Measurements from ENCODE around the gene PIP5K1C. TPM values are rescaled to one million over a fixed set of nuclear protein-coding genes. Genes with fewer than 3 reads are reported as not detected.

The PIP5K1C gene
- total and polyA plus RNA-seq, 9 donors = 8.4 to 30.0 (median 23.9) TPM

- 87% methylated on average over 11 of the region's 13 CpGs for WGBS (ENCODE audit: insufficient coverage)
- Histone ChIP-seq H3K27ac (ENCODE audit: low read length) (no peak overlapping the region), H3K27me3 (ENCODE audit: control insufficient read depth, insufficient read depth, low read length) (no peaks in the 10 kb centered on the region), H3K36me3 (ENCODE audit: control insufficient read depth, insufficient read depth, low read length) (peaks cover 5% of the 10 kb centered on the region), H3K4me3 (ENCODE audit: low read length) (no peak overlapping the region), H3K4me1 (ENCODE audit: control insufficient read depth, insufficient read depth, low read length) (peaks cover 27% of the 10 kb centered on the region), H3K9me3 (replicated peaks; ENCODE audit: control insufficient read depth, low read depth, low read length) (peaks cover 5% of the 10 kb centered on the region)
- no peak for DNase-seq
Measured at GRCh38 chr19:3674784-3675543, 25.3 kb downstream of the PIP5K1C start.

GRCh38 chr19:3673506-3674439 lies 26.5 kb downstream of the PIP5K1C start:
- Histone ChIP-seq H3K4me1 (ENCODE audit: control insufficient read depth, insufficient read depth, low read length) (peaks cover 38% of the 10 kb centered on the region), H3K27ac (ENCODE audit: low read length) (no peak overlapping the region), H3K36me3 (ENCODE audit: control insufficient read depth, insufficient read depth, low read length) (peaks cover 5% of the 10 kb centered on the region), H3K4me3 (ENCODE audit: low read length) (no peak overlapping the region), H3K27me3 (ENCODE audit: control insufficient read depth, insufficient read depth, low read length) (no peaks in the 10 kb centered on the region), H3K9me3 (replicated peaks; ENCODE audit: control insufficient read depth, low read depth, low read length) (peaks cover 5% of the 10 kb centered on the region)
- DNase-seq = no peak
- 92% methylated on average over 31 of the region's 34 CpGs for WGBS (ENCODE audit: insufficient coverage)

- no peaks in the 10 kb centered on the region for H3K27me3 ChIP-seq (ENCODE audit: control insufficient read depth, insufficient read depth, low read length)
- H3K4me3 ChIP-seq (ENCODE audit: low read length) = no peak overlapping the region
- H3K36me3 ChIP-seq (ENCODE audit: control insufficient read depth, insufficient read depth, low read length) = peaks cover 5% of the 10 kb centered on the region
- WGBS (ENCODE audit: insufficient coverage) = 75% methylated on average over 13 of the region's 13 CpGs
- DNase-seq = no peak
- H3K9me3 ChIP-seq (replicated peaks; ENCODE audit: control insufficient read depth, low read depth, low read length) = peaks cover 5% of the 10 kb centered on the region
- H3K27ac ChIP-seq (ENCODE audit: low read length) = no peak overlapping the region
- peaks cover 46% of the 10 kb centered on the region for H3K4me1 ChIP-seq (ENCODE audit: control insufficient read depth, insufficient read depth, low read length)
Measured at GRCh38 chr19:3672993-3673392, 27.3 kb downstream of the PIP5K1C start.

- Histone ChIP-seq H3K27ac (ENCODE audit: low read length) (peak overlapping the region; percentile 54), H3K36me3 (ENCODE audit: control insufficient read depth, insufficient read depth, low read length) (peaks cover 5% of the 10 kb centered on the region), H3K27me3 (ENCODE audit: control insufficient read depth, insufficient read depth, low read length) (no peaks in the 10 kb centered on the region), H3K4me1 (ENCODE audit: control insufficient read depth, insufficient read depth, low read length) (peaks cover 51% of the 10 kb centered on the region), H3K4me3 (ENCODE audit: low read length) (no peak overlapping the region), H3K9me3 (replicated peaks; ENCODE audit: control insufficient read depth, low read depth, low read length) (peaks cover 5% of the 10 kb centered on the region)
- DNase-seq = no peak
- 73% methylated on average over 6 of the region's 8 CpGs for WGBS (ENCODE audit: insufficient coverage)
Measured at GRCh38 chr19:3672575-3672948, 27.7 kb downstream of the PIP5K1C start.

GRCh38 chr19:3671680-3672574 lies 28.3 kb downstream of the PIP5K1C start:
- H3K27ac ChIP-seq (ENCODE audit: low read length) = peak overlapping the region; percentile 54
- H3K9me3 ChIP-seq (replicated peaks; ENCODE audit: control insufficient read depth, low read depth, low read length) = peaks cover 5% of the 10 kb centered on the region
- 18% methylated on average over 35 of the region's 40 CpGs for WGBS (ENCODE audit: insufficient coverage)
- peaks cover 51% of the 10 kb centered on the region for H3K4me1 ChIP-seq (ENCODE audit: control insufficient read depth, insufficient read depth, low read length)
- peaks cover 5% of the 10 kb centered on the region for H3K36me3 ChIP-seq (ENCODE audit: control insufficient read depth, insufficient read depth, low read length)
- peak; percentile 59 for DNase-seq
- H3K4me3 ChIP-seq (ENCODE audit: low read length) = no peak overlapping the region
- no peaks in the 10 kb centered on the region for H3K27me3 ChIP-seq (ENCODE audit: control insufficient read depth, insufficient read depth, low read length)

GRCh38 chr19:3670796-3671679 lies 29.2 kb downstream of the PIP5K1C start:
- H3K4me1 ChIP-seq (ENCODE audit: control insufficient read depth, insufficient read depth, low read length) = peaks cover 53% of the 10 kb centered on the region
- WGBS (ENCODE audit: insufficient coverage) = 16% methylated on average over 36 of the region's 45 CpGs

GRCh38 chr19:3669947-3670795 lies 30.1 kb downstream of the PIP5K1C start:
- no peak overlapping the region for H3K4me3 ChIP-seq (ENCODE audit: low read length)
- H3K4me1 ChIP-seq (ENCODE audit: control insufficient read depth, insufficient read depth, low read length) = peaks cover 55% of the 10 kb centered on the region
- WGBS (ENCODE audit: insufficient coverage) = 29% methylated on average over 25 of the region's 33 CpGs

More at GRCh38 chr19:3670796-3671679, 29.2 kb downstream of the PIP5K1C start:
- Histone ChIP-seq H3K36me3 (ENCODE audit: control insufficient read depth, insufficient read depth, low read length) (peaks cover 8% of the 10 kb centered on the region), H3K9me3 (replicated peaks; ENCODE audit: control insufficient read depth, low read depth, low read length) (peaks cover 5% of the 10 kb centered on the region), H3K27ac (ENCODE audit: low read length) (peak overlapping the region; percentile 54), H3K27me3 (ENCODE audit: control insufficient read depth, insufficient read depth, low read length) (no peaks in the 10 kb centered on the region), H3K4me3 (ENCODE audit: low read length) (no peak overlapping the region)
- DNase-seq = peak; percentile 87

GRCh38 chr19:3669082-3669946 lies 31.0 kb downstream of the PIP5K1C start:
- Histone ChIP-seq H3K9me3 (replicated peaks; ENCODE audit: control insufficient read depth, low read depth, low read length) (peaks cover 5% of the 10 kb centered on the region), H3K36me3 (ENCODE audit: control insufficient read depth, insufficient read depth, low read length) (peaks cover 20% of the 10 kb centered on the region), H3K27me3 (ENCODE audit: control insufficient read depth, insufficient read depth, low read length) (no peaks in the 10 kb centered on the region), H3K4me1 (ENCODE audit: control insufficient read depth, insufficient read depth, low read length) (peaks cover 55% of the 10 kb centered on the region), H3K27ac (ENCODE audit: low read length) (peak overlapping the region; percentile 42), H3K4me3 (ENCODE audit: low read length) (no peak overlapping the region)
- no peak for DNase-seq
- 74% methylated on average over 37 of the region's 39 CpGs for WGBS (ENCODE audit: insufficient coverage)

More at GRCh38 chr19:3669947-3670795, 30.1 kb downstream of the PIP5K1C start:
- peak; percentile 94 for DNase-seq
- Histone ChIP-seq H3K36me3 (ENCODE audit: control insufficient read depth, insufficient read depth, low read length) (peaks cover 12% of the 10 kb centered on the region), H3K9me3 (replicated peaks; ENCODE audit: control insufficient read depth, low read depth, low read length) (peaks cover 5% of the 10 kb centered on the region), H3K27ac (ENCODE audit: low read length) (peak overlapping the region; percentile 54), H3K27me3 (ENCODE audit: control insufficient read depth, insufficient read depth, low read length) (no peaks in the 10 kb centered on the region)
